IMR-90 (cell line): ENCODE data around the gene OR9A4. TPM values are rescaled to one million over a fixed set of nuclear protein-coding genes. Genes with fewer than 3 reads are reported as not detected.

ENCODE experiments used
- ATAC-seq: fragments of 200-7000 bp; cut with Tn5 transposase; 2 replicates; pipeline ENCODE4 v1.9.1; 2020; ENCODE audit warnings: low read depth, mild to moderate bottlenecking, moderate library complexity
- BruUV-seq: library from RNA; stranded (reverse); fragments of 400-500 nt; replicated peaks from 2 replicates; lab custom pipeline; 2021; lab: Mats Ljungman, UMichigan
- CTCF ChIA-PET: fragments of 300-600 bp; formaldehyde crosslinking; extraction: SDS; loops from one replicate; lab custom pipeline; 2021; ENCODE audit warnings: antibody characterized with exemption; lab: Yijun Ruan, JAX
- POLR2A ChIA-PET: fragments of 300-600 bp; sonication (Branson Sonifier 250); formaldehyde crosslinking; loops from one replicate; lab custom pipeline; 2022; ENCODE audit warnings: antibody characterized with exemption; ENCODE audit not compliant: unreplicated experiment; lab: Charles Lee
- DNase-seq: peaks from one replicate; pipeline ENCODE4 v3.0.0; 2013
- H2AFZ ChIP-seq: replicated peaks from 2 replicates; pipeline ENCODE3; 2013; ENCODE audit warnings: low read length, mild to moderate bottlenecking; ENCODE audit not compliant: poor library complexity
- H2AK5ac ChIP-seq: 2 replicates; pipeline ENCODE4 v1.6.1; 2013; ENCODE audit warnings: low read depth, low read length, inconsistent platforms
- H2AK9ac ChIP-seq: replicated peaks from 2 replicates; pipeline ENCODE3; 2013; ENCODE audit warnings: mild to moderate bottlenecking, low read depth, low read length, moderate library complexity; ENCODE audit not compliant: poor library complexity
- H2BK120ac ChIP-seq: 2 replicates; pipeline ENCODE4 v1.6.1; 2013; ENCODE audit warnings: low read depth, low read length, inconsistent platforms
- H2BK15ac ChIP-seq: 3 replicates; pipeline ENCODE4 v1.6.1; 2013; ENCODE audit warnings: low read depth, low read length, inconsistent platforms
- H2BK20ac ChIP-seq: 2 replicates; pipeline ENCODE4 v1.6.1; 2013; ENCODE audit warnings: low read depth, mild to moderate bottlenecking, inconsistent platforms, low read length, moderate library complexity
- H2BK5ac ChIP-seq: 2 replicates; pipeline ENCODE4 v1.6.1; 2013; ENCODE audit warnings: mild to moderate bottlenecking, low read depth, low read length, inconsistent platforms; ENCODE audit not compliant: poor library complexity, severe bottlenecking
- H3K14ac ChIP-seq: replicated peaks from 2 replicates; pipeline ENCODE4 v1.6.1; 2013; ENCODE audit warnings: low read depth, low read length, inconsistent platforms
- H3K18ac ChIP-seq: 2 replicates; pipeline ENCODE4 v1.6.1; 2013; ENCODE audit warnings: low read depth, low read length, control low read depth
- H3K23ac ChIP-seq: 2 replicates; pipeline ENCODE4 v1.6.1; 2013; ENCODE audit warnings: low read depth, low read length, inconsistent platforms
- H3K27ac ChIP-seq: 2 replicates; pipeline ENCODE4 v1.5.1; 2013; ENCODE audit warnings: mild to moderate bottlenecking, control low read depth, low read length; ENCODE audit not compliant: insufficient read depth
- H3K27me3 ChIP-seq: 2 replicates; pipeline ENCODE4 v1.6.1; 2013; ENCODE audit warnings: low read length; ENCODE audit not compliant: control insufficient read depth, insufficient read depth
- H3K36me3 ChIP-seq: 2 replicates; pipeline ENCODE4 v1.6.1; 2013; ENCODE audit warnings: low read length, mixed read lengths; ENCODE audit not compliant: control insufficient read depth, insufficient read depth
- H3K4ac ChIP-seq: 2 replicates; pipeline ENCODE4 v1.6.1; 2013; ENCODE audit warnings: low read depth, low read length, inconsistent platforms
- H3K4me1 ChIP-seq: 2 replicates; pipeline ENCODE4 v1.6.1; 2013; ENCODE audit warnings: low read length, mixed read lengths; ENCODE audit not compliant: control insufficient read depth, insufficient read depth
- H3K4me2 ChIP-seq: 2 replicates; pipeline ENCODE4 v1.6.1; 2013; ENCODE audit warnings: low read depth, mild to moderate bottlenecking, control low read depth, low read length, moderate library complexity
- H3K4me3 ChIP-seq: 2 replicates; pipeline ENCODE4 v1.5.1; 2013; ENCODE audit warnings: low read depth, mild to moderate bottlenecking, control low read depth, low read length, moderate library complexity; ENCODE audit not compliant: insufficient read depth
- H3K56ac ChIP-seq: 2 replicates; pipeline ENCODE4 v1.6.1; 2013; ENCODE audit warnings: low read length, inconsistent platforms; ENCODE audit not compliant: insufficient read depth; ENCODE audit errors: extremely low read depth
- H3K79me1 ChIP-seq, 2 experiments: 2 replicates each; pipeline ENCODE4 v1.6.1; 2013; ENCODE audit warnings: low read length in 2 of 2, inconsistent platforms in 1 of 2, low read depth in 1 of 2
- H3K9ac ChIP-seq: 2 replicates; pipeline ENCODE4 v1.6.1; 2013; ENCODE audit warnings: low read depth, low read length, control low read depth
- H3K9me1 ChIP-seq: 2 replicates; pipeline ENCODE4 v1.6.1; 2013; ENCODE audit warnings: low read length, inconsistent platforms; ENCODE audit not compliant: insufficient read depth
- H3K9me3 ChIP-seq: 2 replicates; pipeline ENCODE4 v1.6.1; 2013; ENCODE audit warnings: low read length; ENCODE audit not compliant: control insufficient read depth, insufficient read depth
- H4K20me1 ChIP-seq: 2 replicates; pipeline ENCODE4 v1.6.1; 2013; ENCODE audit warnings: low read length, inconsistent platforms; ENCODE audit not compliant: insufficient read depth
- H4K5ac ChIP-seq: 2 replicates; pipeline ENCODE4 v1.6.1; 2013; ENCODE audit warnings: mild to moderate bottlenecking, low read depth, low read length, control low read depth
- H4K8ac ChIP-seq, 2 experiments: 2 replicates each; pipeline ENCODE4 v1.6.1; 2013; ENCODE audit warnings: low read depth in 2 of 2, low read length in 2 of 2, control low read depth in 1 of 2, inconsistent platforms in 1 of 2
- H4K91ac ChIP-seq: 2 replicates; pipeline ENCODE4 v1.6.1; 2013; ENCODE audit warnings: low read depth, low read length, inconsistent platforms; ENCODE audit not compliant: insufficient read depth
- ELK1 ChIP-seq: fragments of 150-350 bp; IDR thresholded peaks from 2 replicates; pipeline ENCODE4 v1.6.1; 2016; ENCODE audit warnings: low read depth, mild to moderate bottlenecking, low read length, moderate library complexity, borderline replicate concordance
- FOS ChIP-seq: fragments of 150-350 bp; IDR thresholded peaks from 2 replicates; pipeline ENCODE4 v1.6.1; 2016; ENCODE audit warnings: low read depth, low read length
- MAFK ChIP-seq: IDR thresholded peaks from 2 replicates; pipeline ENCODE4 v1.6.1; 2012; ENCODE audit warnings: low read depth, low read length, improper control_type of control experiment
- MAZ ChIP-seq: IDR thresholded peaks from 2 replicates; pipeline ENCODE4 v1.6.1; 2012; ENCODE audit warnings: low read depth, mild to moderate bottlenecking, low read length, improper control_type of control experiment, moderate library complexity, borderline replicate concordance
- NFE2L2 ChIP-seq: fragments of 150-350 bp; IDR thresholded peaks from 2 replicates; pipeline ENCODE4 v1.6.1; 2016; ENCODE audit warnings: low read depth, mild to moderate bottlenecking, low read length
- POLR2A ChIP-seq: IDR thresholded peaks from 2 replicates; pipeline ENCODE4 v1.6.1; 2012; ENCODE audit warnings: mild to moderate bottlenecking, low read depth, low read length
- RAD21 ChIP-seq: IDR thresholded peaks from 2 replicates; pipeline ENCODE4 v1.6.1; 2012; ENCODE audit warnings: low read length, improper control_type of control experiment
- RCOR1 ChIP-seq: IDR thresholded peaks from 2 replicates; pipeline ENCODE4 v1.6.1; 2012; ENCODE audit warnings: mild to moderate bottlenecking, low read length, improper control_type of control experiment; ENCODE audit not compliant: insufficient replicate concordance
- USF2 ChIP-seq: fragments of 150-350 bp; IDR thresholded peaks from 2 replicates; pipeline ENCODE4 v1.6.1; 2017; ENCODE audit warnings: mild to moderate bottlenecking, antibody characterized with exemption, low read length, low read depth
- dilution Hi-C: fragments of 300-500 bp; cut with HindIII; formaldehyde crosslinking; loops from one replicate; pipeline ENCODE4 v1.14.3; 2018; ENCODE audit warnings: low sequenced_read_pairs; ENCODE audit not compliant: unreplicated experiment
- in situ Hi-C: fragments of 300-500 bp; cut with MboI; formaldehyde crosslinking; loops from 3 replicates; pipeline ENCODE4 v1.14.3; 2019; ENCODE audit warnings: low sequenced_read_pairs, inconsistent platforms, mixed read lengths
- intact Hi-C: fragments of 100-400 bp; cut with micrococcal nuclease; formaldehyde crosslinking; loops from 2 replicates; pipeline ENCODE4 v1.10.0; 2022
- polyA plus RNA-seq, 3 experiments: library from polyadenylated mRNA; depleted of rRNA; stranded (reverse); fragments of >200 nt; gene quantifications; 2 replicates each; pipeline ENCODE4 v1.2.3, GENCODE V29; 2012; ENCODE audit warnings: low replicate concordance in 1 of 3
- total RNA-seq: library from RNA; depleted of rRNA; stranded (reverse); fragments of >200 nt; gene quantifications from 2 replicates; pipeline ENCODE4 v1.2.3, GENCODE V29; 2012

The OR9A4 gene
- total and polyA plus RNA-seq, 2 of the 4 experiments (the other 2 are of a cell fraction): not detected

GRCh38 chr7:141911391-141911790 is 4.8 kb upstream of the OR9A4 start:
- CTCF ChIA-PET: no interaction called here
- no peak overlapping the region for H2AFZ ChIP-seq
- H3K9me3 ChIP-seq: peaks cover 15% of the 10 kb centered on the region; the same call in 1 of the 2 replicates
- H3K27me3 ChIP-seq: no peaks in the 10 kb centered on the region
- H3K4ac ChIP-seq: no peak overlapping the region
- H3K4me3 ChIP-seq: no peak overlapping the region
- no peak for DNase-seq
- POLR2A ChIA-PET: no interaction called here
- H3K4me1 ChIP-seq: no peaks in the 10 kb centered on the region
- H4K20me1 ChIP-seq: no peaks in the 10 kb centered on the region
- H3K4me2 ChIP-seq: no peak overlapping the region
- ATAC-seq: no peak
- dilution Hi-C loops (no loop called here), in situ Hi-C loops (no loop called here), intact Hi-C loops (no loop called here)
- H3K14ac ChIP-seq: no peak overlapping the region
- no peak overlapping the region for H2AK9ac ChIP-seq
- no peak overlapping the region for H2AK5ac ChIP-seq
- no peak overlapping the region for H2BK5ac ChIP-seq
- no peak overlapping the region for H2BK15ac ChIP-seq
- H4K5ac ChIP-seq: no peak overlapping the region
- H3K18ac ChIP-seq: no peak overlapping the region
- no peak overlapping the region for H2BK20ac ChIP-seq
- TF ChIP-seq RCOR1 (no peak), NFE2L2 (no peak), MAZ (no peak), USF2 (no peak), ELK1 (no peak), POLR2A (no peak), FOS (no peak), MAFK (no peak), RAD21 (no peak)
- no peak overlapping the region for H3K27ac ChIP-seq
- H3K56ac ChIP-seq: no peak overlapping the region
- H3K9me1 ChIP-seq: no peaks in the 10 kb centered on the region
- no peak overlapping the region for H2BK120ac ChIP-seq
- H3K36me3 ChIP-seq: no peaks in the 10 kb centered on the region
- H3K79me1 ChIP-seq: no peaks in the 10 kb centered on the region
- BruUV-seq: no TSS peak
- H3K9ac ChIP-seq: no peak overlapping the region
- no peak overlapping the region for H4K8ac ChIP-seq
- H4K91ac ChIP-seq: no peak overlapping the region
- no peak overlapping the region for H3K23ac ChIP-seq
